Stimulated activated CD8-positive, alpha-beta memory T cell treated with anti-CD3 and anti-CD28 coated beads, Interleukin-12 subunit alpha, Interleukin-12 subunit beta, amount 100 ng/mL, for 4 hours (primary cell): Measurements from ENCODE around the gene EIF1.

Source experiments
- DNase-seq: peaks from one replicate; pipeline ENCODE4 v3.0.0-alpha.2; 2020; ENCODE audit warnings: low read depth

The EIF1 gene

GRCh38 chr17:41736983-41737679, 48.4 kb downstream of the EIF1 start:
- no peak for DNase-seq

- no peak for DNase-seq
These were observed 49.0 kb downstream of the EIF1 start for GRCh38 chr17:41737680-41738023.

- peak; percentile 63 for DNase-seq
These were observed 49.6 kb downstream of the EIF1 start for GRCh38 chr17:41738077-41738800.

- no peak for DNase-seq
These were observed 50.1 kb downstream of the EIF1 start for GRCh38 chr17:41738801-41739112.

- DNase-seq: no peak
These were observed 51.1 kb downstream of the EIF1 start for GRCh38 chr17:41739661-41740352.

- DNase-seq: no peak
These were observed 51.8 kb downstream of the EIF1 start for GRCh38 chr17:41740506-41740905.

- no peak for DNase-seq
These were observed 53.0 kb downstream of the EIF1 start for GRCh38 chr17:41741709-41742108.
